ENCODE data around the gene NOL9. TPM values are rescaled to one million over a fixed set of nuclear protein-coding genes. Genes with fewer than 3 reads are reported as not detected.

NOL9 gene
- total RNA-seq, 6 experiments from 2014 or later = 8.9 to 13.1 (median 10.7) TPM

GRCh38 chr1:6599141-6599975 lies 45.0 kb upstream of the NOL9 start:
- intact Hi-C loops (cut with DNase I) = no loop called here
- Histone ChIP-seq H3K4me1 (peaks cover 0 to 53% (median 13%) of the 10 kb centered on the region in 4 donors), H3K27me3 (no peaks in the 10 kb centered on the region), H3K27ac (peak overlapping the region; percentile 96 to 98 (median 98)), H3K9me3 (no peaks in the 10 kb centered on the region), H3K4me3 (peak overlapping the region; percentile 86 to 98 (median 92)), H3K36me3 (peaks cover 0 to 51% (median 29%) of the 10 kb centered on the region in 4 donors)
- DNase-seq = peak in 2 of 3 donors; percentile 42 to 61
- 43% methylated on average over 12 of the region's 31 CpGs for WGBS (ENCODE audit: insufficient coverage, low coverage, low lambda C conversion rate, missing lambda C conversion rate)
- no peak for ATAC-seq
- TF ChIP-seq CTCF (IDR thresholded peaks at IDR 0.05) = no peak
- no peak for TF ChIP-seq POLR2A (IDR thresholded peaks at IDR 0.05)

- H3K27ac ChIP-seq = no peak overlapping the region
- H3K4me3 ChIP-seq = no peak overlapping the region
- TF ChIP-seq POLR2A (IDR thresholded peaks at IDR 0.05) (no peak), CTCF (IDR thresholded peaks at IDR 0.05) (no peak)
- H3K4me1 ChIP-seq = peaks cover 0 to 44% (median 10%) of the 10 kb centered on the region in 4 donors
- WGBS (ENCODE audit: insufficient coverage, low coverage, low lambda C conversion rate, missing lambda C conversion rate) = no CpG with 5 or more reads among the region's 6 CpGs
- H3K27me3 ChIP-seq = no peaks in the 10 kb centered on the region
- DNase-seq = no peak
- H3K9me3 ChIP-seq = no peaks in the 10 kb centered on the region
- ATAC-seq = no peak
- H3K36me3 ChIP-seq = peaks cover 0 to 67% (median 38%) of the 10 kb centered on the region in 4 donors
- intact Hi-C loops (cut with DNase I) = no loop called here
Measured at GRCh38 chr1:6597777-6598131, 43.4 kb upstream of the NOL9 start.

- no peak for ATAC-seq
- no peak for TF ChIP-seq POLR2A (IDR thresholded peaks at IDR 0.05)
- TF ChIP-seq CTCF (IDR thresholded peaks at IDR 0.05) = no peak
- Histone ChIP-seq H3K27ac (no peak overlapping the region), H3K27me3 (no peaks in the 10 kb centered on the region), H3K36me3 (peaks cover 0 to 73% (median 43%) of the 10 kb centered on the region in 4 donors), H3K9me3 (no peaks in the 10 kb centered on the region), H3K4me1 (peaks cover 0 to 44% (median 10%) of the 10 kb centered on the region in 4 donors), H3K4me3 (no peak overlapping the region)
- no CpG with 5 or more reads among the region's 15 CpGs for WGBS (ENCODE audit: insufficient coverage, low coverage, low lambda C conversion rate, missing lambda C conversion rate)
- no peak for DNase-seq
- intact Hi-C loops (cut with DNase I) = no loop called here
Measured at GRCh38 chr1:6596886-6597776, 42.8 kb upstream of the NOL9 start.

GRCh38 chr1:6596351-6596750 lies 42.0 kb upstream of the NOL9 start:
- ATAC-seq (no peak), DNase-seq (no peak)
- Histone ChIP-seq H3K36me3 (peaks cover 0 to 80% (median 46%) of the 10 kb centered on the region in 4 donors), H3K9me3 (no peaks in the 10 kb centered on the region), H3K4me1 (peaks cover 0 to 44% (median 10%) of the 10 kb centered on the region in 4 donors), H3K27ac (no peak overlapping the region), H3K4me3 (no peak overlapping the region), H3K27me3 (no peaks in the 10 kb centered on the region)
- intact Hi-C loops (cut with DNase I) = no loop called here
- TF ChIP-seq CTCF (IDR thresholded peaks at IDR 0.05) = no peak
- TF ChIP-seq POLR2A (IDR thresholded peaks at IDR 0.05) = no peak
- 58% methylated on average over 7 of the region's 7 CpGs for WGBS (ENCODE audit: insufficient coverage, low coverage, low lambda C conversion rate, missing lambda C conversion rate)

Data from right lobe of liver (tissue), 6 donors.